HepG2 (cell line): Measurements from ENCODE around the gene KIF19. TPM values are rescaled to one million over a fixed set of nuclear protein-coding genes. Genes with fewer than 3 reads are reported as not detected.

Experiments
- ATM ChIP-seq: fragments of 450-650 bp; IDR thresholded peaks from 2 replicates; pipeline ENCODE4 v1.7.1; 2017; ENCODE audit warnings: mild to moderate bottlenecking, borderline replicate concordance
- BRD4 ChIP-seq: sonication (generic); formaldehyde crosslinking; IDR thresholded peaks from 2 replicates; pipeline ENCODE4 v1.4.0; 2020; ENCODE audit warnings: missing genetic modification reagents
- CCAR2 ChIP-seq: fragments of 200-400 bp; formaldehyde crosslinking; optimal IDR thresholded peaks from 2 replicates; pipeline ENCODE3; 2018; ENCODE audit warnings: low read depth, mild to moderate bottlenecking, low read length, moderate library complexity
- CEBPG ChIP-seq: IDR thresholded peaks from 2 replicates; pipeline ENCODE4 v1.6.1; 2016
- DMAP1 ChIP-seq: IDR thresholded peaks from 2 replicates; pipeline ENCODE4 v1.6.1; 2016
- E2F5 ChIP-seq: sonication (generic); formaldehyde crosslinking; conservative IDR thresholded peaks from 2 replicates; pipeline ENCODE4 v1.4.0; 2020; ENCODE audit warnings: missing genetic modification reagents
- FOXJ3 ChIP-seq: sonication (generic); formaldehyde crosslinking; IDR thresholded peaks from 2 replicates; pipeline ENCODE4 v1.4.0; 2020; ENCODE audit warnings: missing genetic modification reagents, mild to moderate bottlenecking, borderline replicate concordance
- FOXP4 ChIP-seq: sonication (generic); formaldehyde crosslinking; IDR thresholded peaks from 2 replicates; pipeline ENCODE4 v1.4.0; 2020; ENCODE audit warnings: missing genetic modification reagents
- GATA4 ChIP-seq: sonication (generic); IDR thresholded peaks from 2 replicates; pipeline ENCODE4 v1.6.1; 2016; ENCODE audit warnings: antibody characterized with exemption, low read depth, borderline replicate concordance
- HNF4A ChIP-seq: sonication (generic); formaldehyde crosslinking; IDR thresholded peaks from 2 replicates; pipeline ENCODE4 v1.4.0; 2020; ENCODE audit warnings: missing genetic modification reagents
- HNF4G ChIP-seq, 2 experiments: sonication (generic) in 1 of 2; formaldehyde crosslinking in 1 of 2; IDR thresholded peaks; 2 replicates each; pipeline versions ENCODE4 v1.4.0 to v1.6.1; 2011 to 2020; ENCODE audit warnings: borderline replicate concordance in 2 of 2, low read depth in 2 of 2, mild to moderate bottlenecking in 2 of 2, low read length in 1 of 2, missing genetic modification reagents in 1 of 2, moderate library complexity in 1 of 2
- JUN ChIP-seq: sonication (generic); formaldehyde crosslinking; IDR thresholded peaks from 2 replicates; pipeline ENCODE4 v1.4.0; 2020; ENCODE audit warnings: mild to moderate bottlenecking, missing genetic modification reagents
- KLF16 ChIP-seq, 2 experiments: sonication (generic) in 1 of 2; formaldehyde crosslinking in 1 of 2; IDR thresholded peaks; 2 replicates each; pipeline versions ENCODE4 v1.6.1 to v1.8.0; 2016 to 2023; ENCODE audit warnings: missing genetic modification reagents in 2 of 2, missing compliant biosample characterization in 1 of 2
- NCOR1 ChIP-seq: fragments of 200-600 bp; sonication (generic); IDR thresholded peaks from 2 replicates; pipeline ENCODE4 v1.7.0; 2017; ENCODE audit warnings: antibody characterized with exemption, low read length, borderline replicate concordance
- POGZ ChIP-seq: sonication (generic); formaldehyde crosslinking; IDR thresholded peaks from 2 replicates; pipeline ENCODE4 v1.4.0; 2020; ENCODE audit warnings: mild to moderate bottlenecking, missing genetic modification reagents
- POLR2A ChIP-seq, 2 experiments: IDR thresholded peaks; 2 replicates each; pipeline ENCODE4 v1.6.1; 2011; ENCODE audit warnings: low read depth in 2 of 2, low read length in 2 of 2, mild to moderate bottlenecking in 1 of 2, moderate library complexity in 1 of 2; ENCODE audit not compliant: insufficient read depth in 1 of 2
- RNF2 ChIP-seq: fragments of 450-650 bp; conservative IDR thresholded peaks from 2 replicates; pipeline ENCODE4 v1.6.1; 2016; ENCODE audit warnings: low read depth
- RXRA ChIP-seq: sonication (generic); formaldehyde crosslinking; IDR thresholded peaks from 2 replicates; pipeline ENCODE4 v1.5.1; 2020; ENCODE audit warnings: missing genetic modification reagents
- SMAD9 ChIP-seq: sonication (generic); formaldehyde crosslinking; IDR thresholded peaks from 2 replicates; pipeline ENCODE4 v1.5.1; 2020; ENCODE audit warnings: mild to moderate bottlenecking, missing genetic modification reagents
- TOE1 ChIP-seq: sonication (generic); formaldehyde crosslinking; IDR thresholded peaks from 2 replicates; pipeline ENCODE4 v1.4.0; 2020; ENCODE audit warnings: mild to moderate bottlenecking, missing genetic modification reagents
- UBTF ChIP-seq: sonication (generic); formaldehyde crosslinking; IDR thresholded peaks from 2 replicates; pipeline ENCODE4 v1.4.0; 2020; ENCODE audit warnings: mild to moderate bottlenecking, missing genetic modification reagents
- XRCC5 ChIP-seq: fragments of 200-400 bp; formaldehyde crosslinking; optimal IDR thresholded peaks from 2 replicates; pipeline ENCODE3; 2017; ENCODE audit warnings: mild to moderate bottlenecking, low read length
- ZNF232 ChIP-seq: sonication (generic); formaldehyde crosslinking; IDR thresholded peaks from 2 replicates; pipeline ENCODE4 v1.4.0; 2020; ENCODE audit warnings: missing genetic modification reagents, borderline replicate concordance
- ZNF563 ChIP-seq: sonication (generic); formaldehyde crosslinking; IDR thresholded peaks from 2 replicates; pipeline ENCODE4 v1.8.0; 2022; ENCODE audit warnings: mild to moderate bottlenecking, moderate library complexity, missing genetic modification reagents
- ZNF614 ChIP-seq: IDR thresholded peaks from 2 replicates; pipeline ENCODE4 v1.6.1; 2018; ENCODE audit warnings: missing biosample characterization, missing genetic modification reagents, inconsistent platforms, borderline replicate concordance
- ZNF672 ChIP-seq: sonication (generic); formaldehyde crosslinking; IDR thresholded peaks from 2 replicates; pipeline ENCODE4 v1.8.1; 2022; ENCODE audit warnings: missing genetic modification reagents
- ZNF746 ChIP-seq: sonication (generic); formaldehyde crosslinking; IDR thresholded peaks from 2 replicates; pipeline ENCODE4 v1.8.0; 2022; ENCODE audit warnings: mild to moderate bottlenecking, missing genetic modification reagents
- ZSCAN25 ChIP-seq: sonication (generic); formaldehyde crosslinking; IDR thresholded peaks from 2 replicates; pipeline ENCODE4 v1.8.0; 2022; ENCODE audit warnings: mild to moderate bottlenecking, missing genetic modification reagents
- polyA plus RNA-seq, 8 experiments: library from polyadenylated mRNA; depleted of rRNA in 3 of 8; stranded (reverse) in 7 of 8; unstranded in 1 of 8; fragments of >200 nt; fragmentation: Illumina TruSeq in 4 of 8; extraction: Trizol in 4 of 8; gene quantifications; 2 replicates each; pipeline versions ENCODE4 v1.2.1 to v1.2.3, GENCODE V29; 2011 to 2016; ENCODE audit warnings: low read depth in 4 of 8, missing spikeins in 1 of 8, mixed read lengths in 1 of 8; ENCODE audit not compliant: insufficient read depth in 1 of 8
- total RNA-seq, 5 experiments: library from RNA; depleted of rRNA; stranded (reverse); fragments of >200 nt; fragmentation: Illumina TruSeq; extraction: Trizol; gene quantifications; 2 replicates each; pipeline ENCODE4 v1.2.3, GENCODE V29; 2016; ENCODE audit warnings: low read depth in 1 of 5

Gene KIF19
- total and polyA plus RNA-seq, 2 of the 13 experiments (the other 11 are each of a cell fraction or from before 2014, with no cell fraction given): not detected

- no peak for TF ChIP-seq FOXP4 (CRISPR knock-in tag)
- peak; percentile 5; the same call in 1 of the 2 replicates for TF ChIP-seq HNF4G (IDR thresholded peaks at IDR 0.05; ENCODE audit: borderline replicate concordance, low read depth, low read length)
- no peak for TF ChIP-seq HNF4G (CRISPR knock-in tag; IDR thresholded peaks at IDR 0.05; ENCODE audit: borderline replicate concordance, low read depth)
- no peak for TF ChIP-seq UBTF
- TF ChIP-seq FOXJ3 (CRISPR knock-in tag): no peak
- no peak for TF ChIP-seq E2F5
- TF ChIP-seq JUN (CRISPR knock-in tag): peak; percentile 60; the same call in 1 of the 2 replicates
- TF ChIP-seq RXRA (CRISPR knock-in tag): peak; percentile 26; the same call in 1 of the 2 replicates
- TF ChIP-seq SMAD9 (CRISPR knock-in tag): no peak
- TF ChIP-seq GATA4: no peak
- TF ChIP-seq BRD4 (CRISPR knock-in tag): no peak
- TF ChIP-seq POLR2A (IDR thresholded peaks at IDR 0.05; ENCODE audit: insufficient read depth in 1 of 2, low read depth in 2 of 2, low read length in 2 of 2): no peak
- TF ChIP-seq NCOR1: 0 out of 2 replicates have a peak, but pooled peaks have one; percentile 35
- TF ChIP-seq ATM: no peak
- no peak for TF ChIP-seq ZNF746
- TF ChIP-seq DMAP1 (CRISPR knock-in tag): no peak
- 0 out of 2 replicates have a peak, but pooled peaks have one; percentile 29 for TF ChIP-seq ZNF563
- no peak for TF ChIP-seq CCAR2
- TF ChIP-seq XRCC5: peak; percentile 31
- TF ChIP-seq ZNF672: no peak
- TF ChIP-seq RNF2: no peak
- TF ChIP-seq CEBPG (CRISPR knock-in tag): no peak
- TF ChIP-seq HNF4A (CRISPR knock-in tag): peak; percentile 81
- TF ChIP-seq ZNF232 (CRISPR knock-in tag): no peak
- peak; percentile 99 for TF ChIP-seq ZSCAN25
- no peak for TF ChIP-seq TOE1
- TF ChIP-seq ZNF614 (CRISPR knock-in tag): no peak
- no peak for TF ChIP-seq POGZ (CRISPR knock-in tag)
- no peak for TF ChIP-seq KLF16 (CRISPR knock-in tag; IDR thresholded peaks at IDR 0.05)
These were observed 14.5 kb downstream of the KIF19 start (continued) for GRCh38 chr17:74340470-74341023.
